Caco-2 (cell line): Measurements from ENCODE around the gene GLUL. TPM values are rescaled to one million over a fixed set of nuclear protein-coding genes. Genes with fewer than 3 reads are reported as not detected.

Experiments used
- BruUV-seq: library from RNA; stranded (reverse); fragments of 400-500 nt; replicated peaks from 2 replicates; lab custom pipeline; 2021; lab: Mats Ljungman, UMichigan
- CTCF ChIA-PET: fragments of 300-600 bp; sonication (Branson Sonifier 250); formaldehyde crosslinking; loops from one replicate; lab custom pipeline; 2022; ENCODE audit warnings: antibody characterized with exemption; lab: Charles Lee
- POLR2A ChIA-PET: fragments of 300-600 bp; sonication (Branson Sonifier 250); formaldehyde crosslinking; loops from one replicate; lab custom pipeline; 2022; ENCODE audit warnings: antibody characterized with exemption; lab: Charles Lee
- DNase-seq, 2 experiments: peaks; one replicate each; pipeline versions ENCODE4 v3.0.0 to v3.0.0-alpha.2; 2020 to 2022
- H3K27me3 ChIP-seq: replicated peaks from 2 replicates; pipeline ENCODE4 v1.6.0; 2011; ENCODE audit warnings: low read length; ENCODE audit not compliant: control insufficient read depth, insufficient read depth
- H3K36me3 ChIP-seq: 2 replicates; pipeline ENCODE4 v1.5.1; 2011; ENCODE audit warnings: low read length; ENCODE audit not compliant: control insufficient read depth, insufficient read depth
- H3K4me1 ChIP-seq: fragments of 250-450 bp; sonication (Bioruptor Pico); 2 replicates; pipeline ENCODE4 v1.5.1; 2020; ENCODE audit warnings: mild to moderate bottlenecking
- H3K4me3 ChIP-seq: 2 replicates; pipeline ENCODE4 v1.5.1; 2011; ENCODE audit warnings: low read depth, mild to moderate bottlenecking, control low read depth, low read length
- H3K9me3 ChIP-seq: fragments of 250-450 bp; sonication (Bioruptor Pico); 2 replicates; pipeline ENCODE4 v1.5.1; 2020; ENCODE audit warnings: mild to moderate bottlenecking, moderate library complexity
- H3K27ac Mint-ChIP-seq: one replicate; pipeline ENCODE4 v1.8.0; 2022; ENCODE audit warnings: mixed read lengths; ENCODE audit not compliant: unreplicated experiment
- H3K27me3 Mint-ChIP-seq: one replicate; pipeline ENCODE4 v1.8.0; 2022; ENCODE audit warnings: mixed read lengths; ENCODE audit not compliant: insufficient read depth, unreplicated experiment
- H3K36me3 Mint-ChIP-seq: one replicate; pipeline ENCODE4 v1.8.0; 2022; ENCODE audit warnings: mild to moderate bottlenecking, mixed read lengths; ENCODE audit not compliant: insufficient read depth, unreplicated experiment
- H3K4me1 Mint-ChIP-seq: one replicate; pipeline ENCODE4 v1.8.0; 2022; ENCODE audit warnings: low read depth, mixed read lengths; ENCODE audit not compliant: unreplicated experiment
- H3K4me3 Mint-ChIP-seq: one replicate; pipeline ENCODE4 v1.8.0; 2022; ENCODE audit warnings: mild to moderate bottlenecking, moderate library complexity, mixed read lengths; ENCODE audit not compliant: unreplicated experiment
- H3K9me3 Mint-ChIP-seq: one replicate; pipeline ENCODE4 v1.8.0; 2022; ENCODE audit warnings: mixed read lengths; ENCODE audit not compliant: unreplicated experiment
- CTCF ChIP-seq, 2 experiments: fragments of 200-600 bp in 1 of 2; IDR thresholded peaks; 1 replicate in 1 of 2; 2 replicates in 1 of 2; pipeline versions ENCODE4 v1.5.1 to v1.8.0; 2011 to 2022; ENCODE audit warnings: antibody characterized with exemption in 1 of 2, control low read depth in 1 of 2, inconsistent platforms in 1 of 2, low read depth in 1 of 2, low read length in 1 of 2, mild to moderate bottlenecking in 1 of 2, moderate library complexity in 1 of 2; ENCODE audit not compliant: insufficient read depth in 1 of 2, severe bottlenecking in 1 of 2, unreplicated experiment in 1 of 2
- intact Hi-C: fragments of 100-400 bp; cut with micrococcal nuclease; formaldehyde crosslinking; loops from one replicate; pipeline ENCODE4 v1.10.0; 2022; ENCODE audit not compliant: unreplicated experiment
- total RNA-seq: library from RNA; stranded (reverse); gene quantifications from 2 replicates; pipeline ENCODE4 v1.2.3, GENCODE V29; 2022

GLUL gene
- total RNA-seq, 1 experiment from 2014 or later = 394 TPM

- H3K4me1 Mint-ChIP-seq = no peaks in the 10 kb centered on the region
- BruUV-seq = no TSS peak
- intact Hi-C loops = no loop called here
- peaks cover 25% of the 10 kb centered on the region for H3K9me3 ChIP-seq
- ChIA-PET CTCF (interaction anchor here (1.0 to 1.3 kb wide), 3 partner anchors 8 to 327 kb away, joined by 3 to 4 read pairs (median 3); no protein-coding TSS in a partner anchor), POLR2A (no interaction called here)
- peaks cover 15% of the 10 kb centered on the region for H3K9me3 Mint-ChIP-seq
- no peak for DNase-seq
- H3K36me3 ChIP-seq = no peaks in the 10 kb centered on the region
- no peaks in the 10 kb centered on the region for H3K27me3 Mint-ChIP-seq
- H3K4me3 ChIP-seq = no peak overlapping the region
- no peak overlapping the region for H3K4me3 Mint-ChIP-seq
- H3K4me1 ChIP-seq = no peaks in the 10 kb centered on the region
- no peak overlapping the region for H3K27ac Mint-ChIP-seq
- no peak for TF ChIP-seq CTCF (IDR thresholded peaks at IDR 0.05; ENCODE audit: insufficient read depth in 1 of 2, low read depth in 1 of 2, low read length in 1 of 2, severe bottlenecking in 1 of 2, unreplicated experiment in 1 of 2)
- no peaks in the 10 kb centered on the region for H3K27me3 ChIP-seq
- no peaks in the 10 kb centered on the region for H3K36me3 Mint-ChIP-seq
Observed at GRCh38 chr1:182408435-182409075, 17.0 kb upstream of the GLUL start.

- Histone ChIP-seq H3K4me1 (no peaks in the 10 kb centered on the region), H3K9me3 (peaks cover 26% of the 10 kb centered on the region), H3K27me3 (no peaks in the 10 kb centered on the region), H3K36me3 (no peaks in the 10 kb centered on the region), H3K4me3 (no peak overlapping the region)
- CTCF ChIA-PET = interaction anchor here (1.1 to 1.3 kb wide), 2 partner anchors 9 to 202 kb away, joined by 3 to 4 read pairs; no protein-coding TSS in a partner anchor
- Mint-ChIP-seq H3K4me3 (no peak overlapping the region), H3K27me3 (no peaks in the 10 kb centered on the region), H3K4me1 (no peaks in the 10 kb centered on the region), H3K36me3 (no peaks in the 10 kb centered on the region), H3K27ac (no peak overlapping the region), H3K9me3 (peaks cover 15% of the 10 kb centered on the region)
- no peak for DNase-seq
- POLR2A ChIA-PET = no interaction called here
- TF ChIP-seq CTCF (IDR thresholded peaks at IDR 0.05; ENCODE audit: insufficient read depth in 1 of 2, low read depth in 1 of 2, low read length in 1 of 2, severe bottlenecking in 1 of 2, unreplicated experiment in 1 of 2) = no peak
- no TSS peak for BruUV-seq
- intact Hi-C loops = no loop called here
Observed at GRCh38 chr1:182407724-182408123, 16.1 kb upstream of the GLUL start.

- POLR2A ChIA-PET = no interaction called here
- peaks cover 15% of the 10 kb centered on the region for H3K9me3 Mint-ChIP-seq
- intact Hi-C loops = no loop called here
- Histone ChIP-seq H3K36me3 (no peaks in the 10 kb centered on the region), H3K4me1 (no peaks in the 10 kb centered on the region), H3K4me3 (no peak overlapping the region), H3K9me3 (peaks cover 26% of the 10 kb centered on the region), H3K27me3 (no peaks in the 10 kb centered on the region)
- no peak for DNase-seq
- no peaks in the 10 kb centered on the region for H3K4me1 Mint-ChIP-seq
- H3K27ac Mint-ChIP-seq = no peak overlapping the region
- no peak for TF ChIP-seq CTCF (IDR thresholded peaks at IDR 0.05; ENCODE audit: insufficient read depth in 1 of 2, low read depth in 1 of 2, low read length in 1 of 2, severe bottlenecking in 1 of 2, unreplicated experiment in 1 of 2)
- H3K4me3 Mint-ChIP-seq = no peak overlapping the region
- BruUV-seq = no TSS peak
- no peaks in the 10 kb centered on the region for H3K36me3 Mint-ChIP-seq
- CTCF ChIA-PET = no interaction called here
- no peaks in the 10 kb centered on the region for H3K27me3 Mint-ChIP-seq
Observed at GRCh38 chr1:182406012-182406411, 14.4 kb upstream of the GLUL start.
